Neuron (in vitro differentiated cells): ENCODE measurements around the gene KLK10.

Experiments
- H2AFZ ChIP-seq: one replicate; pipeline ENCODE4 v1.6.1; 2013; ENCODE audit warnings: low read depth, mild to moderate bottlenecking, inconsistent platforms, low read length, moderate library complexity
- H3K27me3 ChIP-seq: one replicate; pipeline ENCODE4 v1.6.1; 2013; ENCODE audit warnings: low read length; ENCODE audit not compliant: insufficient read depth
- H3K36me3 ChIP-seq: one replicate; pipeline ENCODE4 v1.6.1; 2013; ENCODE audit warnings: low read length; ENCODE audit not compliant: insufficient read depth
- H3K4me1 ChIP-seq: one replicate; pipeline ENCODE4 v1.6.1; 2013; ENCODE audit warnings: low read length; ENCODE audit not compliant: insufficient read depth
- H3K4me3 ChIP-seq: 2 replicates; pipeline ENCODE4 v1.5.1; 2013; ENCODE audit warnings: mild to moderate bottlenecking, low read length, moderate library complexity
- H3K9me3 ChIP-seq: one replicate; pipeline ENCODE4 v1.6.1; 2013; ENCODE audit warnings: low read length

The KLK10 gene

DNA sequence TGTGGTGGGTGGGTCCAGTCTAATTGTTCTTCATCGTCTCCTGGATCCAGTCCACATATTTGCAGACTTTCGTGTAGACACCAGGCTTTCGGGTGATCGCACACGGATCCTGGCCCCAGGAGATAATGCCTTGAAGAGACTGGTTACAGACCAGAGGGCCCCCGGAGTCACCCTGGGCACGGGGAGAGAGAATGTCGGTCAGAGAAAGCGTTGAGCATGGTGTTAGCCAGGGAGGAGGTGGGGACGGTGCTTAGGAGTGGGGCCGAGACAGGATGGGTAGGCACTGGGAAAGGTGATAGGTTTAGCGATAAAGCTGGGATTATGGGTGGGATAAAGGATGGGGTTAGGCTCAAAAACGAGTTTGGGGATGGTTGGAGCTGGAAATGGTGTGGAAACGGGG is 3.0 kb upstream of the KLK10 start:
- Histone ChIP-seq H3K27me3 (peaks cover 63% of the 10 kb centered on the region), H3K4me3 (no peak overlapping the region), H3K9me3 (no peaks in the 10 kb centered on the region), H3K4me1 (no peaks in the 10 kb centered on the region), H2AFZ (no peak overlapping the region), H3K36me3 (no peaks in the 10 kb centered on the region)

DNA sequence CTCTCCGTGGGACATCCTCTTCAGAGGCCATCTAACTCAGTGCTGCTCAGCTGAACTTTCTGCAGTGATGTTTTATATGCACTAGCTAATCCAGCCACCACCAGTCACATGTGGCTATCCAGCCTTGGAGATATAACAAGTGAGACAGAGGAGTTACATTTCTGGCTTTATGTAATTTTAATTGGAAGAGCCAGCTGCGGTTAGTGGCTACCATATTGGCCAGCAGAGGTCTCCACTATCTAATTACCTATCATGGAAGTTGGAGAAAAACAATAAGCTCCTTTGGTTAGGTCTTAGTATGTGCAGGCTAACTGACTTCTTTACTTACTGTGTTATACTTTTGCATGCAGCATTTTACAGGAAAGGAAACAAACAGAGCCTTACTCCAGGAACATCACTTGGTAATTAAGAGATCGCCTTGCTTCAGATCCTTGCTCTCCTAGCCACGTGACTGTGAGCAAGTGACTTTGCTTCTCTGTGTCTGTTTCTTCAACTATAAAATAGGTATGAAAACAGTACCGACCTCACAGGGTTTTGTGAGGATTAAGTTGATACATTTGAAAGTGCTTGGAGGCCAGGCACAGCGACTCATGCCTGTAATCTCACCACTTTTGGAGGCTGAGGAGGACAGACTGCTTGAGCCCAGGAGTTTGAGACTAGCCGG is 1.6 kb upstream of the KLK10 start:
- no peaks in the 10 kb centered on the region for H3K9me3 ChIP-seq
- H3K36me3 ChIP-seq, result no peaks in the 10 kb centered on the region
- no peak overlapping the region for H3K4me3 ChIP-seq
- peaks cover 61% of the 10 kb centered on the region for H3K27me3 ChIP-seq
- H3K4me1 ChIP-seq, result no peaks in the 10 kb centered on the region
- H2AFZ ChIP-seq, result no peak overlapping the region

DNA sequence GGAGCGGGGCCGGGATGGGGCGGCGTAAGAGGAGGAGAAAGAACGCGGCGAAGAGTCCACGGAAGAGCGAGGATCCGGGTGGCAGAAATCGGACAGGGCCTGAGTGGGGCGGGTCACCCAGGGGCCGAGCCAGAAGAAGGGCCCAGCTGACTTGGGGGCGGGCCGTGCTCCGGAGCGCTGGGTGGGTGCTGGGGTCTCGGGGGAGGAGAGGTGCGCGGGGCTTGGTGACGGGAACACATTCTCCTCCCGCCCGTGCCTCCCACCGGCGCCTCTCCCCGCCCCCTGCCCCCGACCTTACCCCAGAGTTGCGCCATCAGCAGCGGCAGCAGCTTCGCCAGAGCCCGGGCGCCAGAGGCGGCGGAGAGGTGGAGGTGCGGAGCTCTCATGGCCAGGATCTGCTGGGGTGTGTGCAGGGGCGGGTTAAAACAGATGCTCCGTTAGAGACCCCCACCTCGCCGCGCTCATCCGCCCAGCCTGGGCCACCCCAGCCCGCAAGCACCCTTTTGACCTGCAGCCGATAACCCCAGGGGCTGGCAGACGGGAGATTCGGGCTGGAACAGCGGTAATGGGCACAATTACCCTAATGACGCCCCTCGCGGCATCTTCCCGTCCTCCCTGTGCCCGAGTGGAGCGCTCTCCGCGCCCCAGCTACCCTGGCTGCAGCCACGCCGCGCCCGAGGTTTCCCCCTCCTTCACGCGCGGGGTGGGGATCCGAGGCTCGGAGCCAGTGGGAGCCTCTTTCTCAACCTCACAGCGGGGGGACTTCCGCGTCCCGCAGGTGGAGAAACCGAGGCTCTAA is 565 bp downstream of the KLK10 start:
- Histone ChIP-seq H2AFZ (no peak overlapping the region), H3K4me1 (no peaks in the 10 kb centered on the region), H3K4me3 (no peak overlapping the region), H3K36me3 (no peaks in the 10 kb centered on the region), H3K9me3 (no peaks in the 10 kb centered on the region), H3K27me3 (peaks cover 64% of the 10 kb centered on the region)

DNA sequence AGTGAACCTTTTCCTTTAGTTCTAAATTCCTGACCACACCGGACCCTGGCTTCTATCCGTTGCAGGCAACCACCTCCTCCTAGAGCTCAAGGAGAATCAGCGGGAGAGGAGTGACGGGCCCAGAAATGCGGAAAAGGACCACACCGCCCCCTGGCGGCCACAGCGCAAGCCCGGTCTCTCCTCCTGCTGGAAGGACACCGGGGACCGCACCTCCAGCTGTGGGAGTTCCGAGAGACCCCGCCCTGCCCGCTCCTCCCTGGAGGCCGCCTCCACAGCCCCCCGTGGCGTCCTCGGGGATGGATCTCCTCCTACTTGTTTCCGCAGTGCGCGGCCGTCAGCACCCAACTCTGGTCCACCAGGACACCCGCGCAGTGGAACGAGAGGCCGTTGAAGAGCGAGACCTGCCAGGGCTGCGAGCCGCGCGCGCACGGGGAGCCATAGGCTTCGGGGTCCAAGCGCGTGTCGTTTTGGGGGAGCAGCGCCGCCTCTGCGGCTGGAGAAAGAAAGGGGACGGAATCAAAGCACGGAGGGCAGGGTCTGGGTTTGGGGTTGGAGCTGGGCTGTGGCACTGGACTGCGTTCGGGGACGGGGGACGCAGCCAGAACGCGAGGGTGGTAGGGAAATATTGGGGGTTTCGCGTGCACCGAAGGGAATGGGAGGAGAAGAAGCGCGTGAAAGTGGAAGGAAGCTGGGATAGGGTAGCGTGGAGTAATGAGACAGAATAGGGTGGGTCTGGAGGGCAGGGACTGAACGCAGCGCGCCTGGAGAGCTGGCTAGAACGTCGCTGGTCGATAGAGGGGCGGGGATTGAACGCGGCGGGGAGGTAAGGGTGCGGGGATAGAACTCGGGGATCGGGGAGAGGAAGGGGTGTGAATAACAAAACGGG is 2.5 kb downstream of the KLK10 start:
- peaks cover 47% of the 10 kb centered on the region for H3K27me3 ChIP-seq
- no peaks in the 10 kb centered on the region for H3K9me3 ChIP-seq
- H3K4me3 ChIP-seq, result no peak overlapping the region
- H2AFZ ChIP-seq, result no peak overlapping the region
- no peaks in the 10 kb centered on the region for H3K36me3 ChIP-seq
- no peaks in the 10 kb centered on the region for H3K4me1 ChIP-seq

DNA sequence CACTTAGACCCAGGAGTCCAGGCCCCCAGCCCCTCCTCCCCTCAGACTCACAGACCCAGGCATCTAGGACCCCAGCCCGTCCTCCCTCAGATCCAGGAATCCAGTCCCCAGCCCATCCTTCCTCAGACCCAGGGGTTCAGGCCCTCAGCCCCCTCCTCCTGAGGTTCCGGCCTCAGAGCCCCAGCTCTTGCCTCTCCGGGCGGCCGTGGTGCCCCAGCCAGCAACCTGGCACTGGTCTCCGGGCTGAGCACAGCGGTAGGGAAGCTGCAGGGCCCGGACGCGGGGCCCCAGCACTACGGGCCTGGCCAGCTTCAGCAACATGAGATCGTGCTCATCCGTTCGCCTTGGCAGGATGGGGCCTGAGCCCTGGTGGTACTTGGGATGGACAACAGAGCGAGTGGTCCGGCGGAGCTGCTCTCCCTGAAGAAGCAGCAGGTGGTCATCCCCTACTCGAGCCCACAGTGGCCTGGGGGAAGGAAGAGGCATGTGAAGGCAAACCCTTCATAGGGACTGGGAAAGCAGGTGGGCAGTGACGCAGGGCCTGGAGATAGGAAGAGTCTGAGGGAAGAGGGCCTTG is 3.7 kb downstream of the KLK10 start:
- Histone ChIP-seq H2AFZ (no peak overlapping the region), H3K27me3 (peaks cover 45% of the 10 kb centered on the region), H3K36me3 (no peaks in the 10 kb centered on the region), H3K9me3 (no peaks in the 10 kb centered on the region), H3K4me3 (no peak overlapping the region), H3K4me1 (no peaks in the 10 kb centered on the region)

DNA sequence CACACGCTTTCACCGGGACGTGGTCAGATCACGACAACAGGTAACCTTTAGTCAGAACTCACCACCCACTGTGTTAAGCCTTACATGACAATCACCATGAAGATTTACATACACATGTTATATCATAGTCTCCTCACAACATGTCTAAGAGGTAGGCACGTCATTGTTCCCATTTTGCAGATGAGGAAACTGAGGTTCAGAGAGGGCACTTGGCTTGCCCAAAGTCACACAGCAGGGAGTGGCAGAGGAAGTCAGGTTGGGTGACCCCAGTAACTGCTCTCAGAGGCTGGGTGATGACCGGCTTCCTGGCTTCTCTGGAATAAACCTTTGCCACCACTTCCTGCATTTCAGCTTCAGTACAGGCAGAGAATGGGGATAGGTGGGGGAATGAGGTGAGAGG is 5.3 kb downstream of the KLK10 start:
- H3K27me3 ChIP-seq, result peaks cover 37% of the 10 kb centered on the region

DNA sequence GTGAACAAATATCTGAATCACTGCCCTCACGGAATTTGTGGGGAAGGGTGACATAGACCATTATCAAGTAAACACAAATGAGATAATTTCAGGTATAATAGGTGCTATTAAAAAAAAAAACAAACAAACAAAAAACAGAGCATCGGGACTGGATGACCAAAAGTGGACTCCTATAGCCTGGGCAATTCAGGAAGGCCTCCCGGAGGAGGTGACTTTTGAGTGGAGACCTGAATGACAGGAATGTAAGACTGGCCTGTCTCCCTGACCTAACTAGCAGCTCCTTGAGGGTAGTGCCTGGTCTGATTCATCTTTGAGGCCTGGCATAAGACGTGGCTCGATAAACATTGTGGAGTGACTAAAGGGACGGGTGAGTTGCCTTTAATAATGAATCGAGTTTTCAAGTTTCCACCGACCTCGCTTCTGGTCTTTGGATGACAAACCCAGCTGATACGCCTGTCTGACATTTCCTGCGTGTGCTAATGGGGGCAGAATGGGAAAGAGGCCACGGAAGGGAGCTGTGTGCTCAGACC is 6.8 kb downstream of the KLK10 start:
- Histone ChIP-seq H3K4me3 (no peak overlapping the region), H3K9me3 (no peaks in the 10 kb centered on the region), H3K36me3 (no peaks in the 10 kb centered on the region), H3K27me3 (peaks cover 31% of the 10 kb centered on the region), H3K4me1 (no peaks in the 10 kb centered on the region), H2AFZ (no peak overlapping the region)

More for the DNA sequence above, 5.3 kb downstream of the KLK10 start:
- Histone ChIP-seq H3K9me3 (no peaks in the 10 kb centered on the region), H3K36me3 (no peaks in the 10 kb centered on the region), H3K4me3 (no peak overlapping the region), H3K4me1 (no peaks in the 10 kb centered on the region), H2AFZ (no peak overlapping the region)

DNA sequence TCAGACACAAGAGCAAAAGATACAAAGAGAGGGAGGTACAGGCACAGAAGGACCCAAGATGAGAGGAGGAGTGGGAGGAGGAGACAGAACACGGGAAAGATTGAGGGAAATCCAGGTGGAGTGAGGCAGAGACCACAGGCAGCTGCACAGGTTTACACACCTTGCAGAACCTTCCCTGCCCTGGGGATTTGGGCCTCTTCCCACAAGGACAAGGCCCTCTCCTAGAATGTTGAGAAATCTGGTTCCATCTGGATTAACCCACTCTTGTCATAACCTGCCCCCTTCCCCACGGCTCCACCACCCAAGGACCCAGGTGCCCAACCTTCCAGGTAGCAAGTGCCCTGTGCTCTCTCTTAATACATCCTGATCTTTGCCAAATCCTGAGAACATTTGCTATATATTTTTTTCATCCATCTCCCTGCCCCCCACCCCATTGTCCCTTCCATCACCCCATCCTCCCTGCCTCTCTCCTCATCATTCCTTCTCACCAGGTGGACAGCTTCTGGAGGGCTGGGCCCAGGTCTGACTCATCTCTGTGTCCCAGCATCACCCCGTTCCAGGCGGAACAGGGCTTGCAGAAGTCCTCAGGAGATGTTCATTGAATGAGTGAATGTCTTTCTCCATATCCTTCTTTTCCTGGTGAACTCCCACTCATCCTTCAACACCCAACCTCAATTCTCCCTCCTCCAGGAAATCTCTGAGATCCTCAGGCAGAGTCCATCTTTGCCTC is 9.3 kb downstream of the KLK10 start:
- Histone ChIP-seq H3K27me3 (peaks cover 15% of the 10 kb centered on the region), H3K9me3 (no peaks in the 10 kb centered on the region), H3K4me3 (no peak overlapping the region), H2AFZ (no peak overlapping the region), H3K36me3 (no peaks in the 10 kb centered on the region), H3K4me1 (no peaks in the 10 kb centered on the region)

DNA sequence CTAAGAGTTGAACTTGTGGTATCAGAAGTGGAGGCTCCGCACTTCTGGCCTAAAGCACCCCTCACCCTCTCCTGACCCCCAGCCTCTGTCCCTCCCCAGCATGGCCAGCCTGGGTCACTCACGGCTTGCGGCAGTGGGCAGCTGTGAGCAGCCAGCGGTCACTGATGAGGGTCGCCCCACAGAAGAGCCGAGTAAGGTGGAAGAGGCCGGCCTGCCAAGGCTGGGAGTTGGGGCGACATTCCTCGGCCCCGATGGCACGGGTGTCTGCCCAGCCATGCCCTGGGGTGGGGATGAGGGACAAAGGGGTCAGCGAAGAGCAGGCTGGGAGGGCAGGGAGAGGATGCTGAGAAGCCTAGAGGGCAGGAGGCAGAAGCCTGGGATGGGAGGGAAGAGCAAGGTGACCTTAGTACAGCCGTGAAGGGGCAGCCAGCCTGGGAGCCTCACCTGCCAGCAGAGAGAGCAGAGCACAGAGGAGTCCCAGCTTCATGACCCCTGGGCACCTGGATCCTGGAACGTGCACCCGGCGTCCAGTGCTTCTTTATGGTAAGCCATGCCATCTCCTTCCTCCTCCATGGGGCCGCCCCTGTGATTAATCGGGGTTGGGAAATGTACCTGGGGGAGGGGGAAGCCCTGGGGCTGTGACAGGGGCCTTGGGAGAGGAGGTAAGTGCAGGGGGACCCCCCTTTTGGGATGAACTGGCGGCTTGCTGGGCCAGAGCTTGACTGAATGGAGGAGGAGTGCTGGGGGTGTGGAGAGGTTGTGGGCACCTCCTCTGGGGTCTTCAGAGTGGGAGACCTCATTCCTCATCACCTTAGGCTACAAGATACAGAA is 10.2 kb downstream of the KLK10 start:
- H2AFZ ChIP-seq, result no peak overlapping the region

DNA sequence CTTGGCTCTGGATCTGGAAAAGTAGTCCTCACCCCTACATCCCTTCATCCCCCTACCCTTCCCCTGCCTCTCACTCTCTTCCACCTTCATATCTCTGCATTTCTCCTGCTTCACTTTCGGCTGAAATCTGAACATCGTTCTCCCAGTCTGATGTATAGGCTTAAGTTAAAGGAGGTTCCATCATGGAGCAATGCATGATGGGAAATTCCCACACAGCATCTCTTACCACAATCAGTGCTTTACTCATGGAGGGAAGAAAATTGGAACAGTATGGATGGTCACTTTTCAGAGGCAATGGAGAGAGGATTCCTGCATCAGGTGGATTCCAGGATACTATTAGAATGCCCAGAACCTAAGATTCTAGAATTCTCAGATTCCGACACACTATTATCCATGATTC is 12.0 kb downstream of the KLK10 start:
- no peak overlapping the region for H3K4me3 ChIP-seq
- no peaks in the 10 kb centered on the region for H3K9me3 ChIP-seq
- H2AFZ ChIP-seq, result no peak overlapping the region
- no peaks in the 10 kb centered on the region for H3K4me1 ChIP-seq
- no peaks in the 10 kb centered on the region for H3K36me3 ChIP-seq
- H3K27me3 ChIP-seq, result peaks cover 12% of the 10 kb centered on the region

More for the DNA sequence above, 10.2 kb downstream of the KLK10 start:
- Histone ChIP-seq H3K4me1 (no peaks in the 10 kb centered on the region), H3K36me3 (no peaks in the 10 kb centered on the region), H3K4me3 (no peak overlapping the region), H3K9me3 (no peaks in the 10 kb centered on the region), H3K27me3 (peaks cover 12% of the 10 kb centered on the region)

DNA sequence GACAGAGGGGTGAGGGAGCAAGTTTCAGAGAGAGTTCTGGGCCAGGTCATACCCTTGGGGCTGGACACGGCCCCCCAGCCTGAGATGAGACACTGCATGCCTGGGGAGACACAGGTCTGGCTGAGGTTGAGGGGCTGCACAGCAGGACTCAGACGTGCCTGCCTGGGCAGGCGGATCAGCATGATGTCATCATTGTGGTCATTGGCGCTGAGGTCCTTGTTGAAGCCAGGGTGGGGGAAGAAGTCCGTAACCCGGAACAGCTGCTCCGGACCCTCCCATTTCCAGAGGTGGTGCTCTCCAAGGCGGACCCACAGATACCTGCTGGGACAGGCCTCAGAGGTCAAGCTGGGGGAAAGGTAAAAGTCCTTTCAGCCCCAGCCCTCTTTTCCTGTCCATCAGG is 13.1 kb downstream of the KLK10 start:
- H2AFZ ChIP-seq, result no peak overlapping the region
- H3K9me3 ChIP-seq, result no peaks in the 10 kb centered on the region
- no peaks in the 10 kb centered on the region for H3K4me1 ChIP-seq
- H3K4me3 ChIP-seq, result no peak overlapping the region
- peaks cover 12% of the 10 kb centered on the region for H3K27me3 ChIP-seq
- H3K36me3 ChIP-seq, result no peaks in the 10 kb centered on the region
